IPS-15b (cell line): Measurements from ENCODE around the gene MRPL38.
A peak's percentile ranks its signal among the peaks of the same experiment; 100 is the strongest.
"Not testable (repeated sequence)": the region's sequence is repeated elsewhere in the genome, so short reads cannot be mapped to it uniquely, and the experiment has no call there.

Experiments used
- H3K27me3 ChIP-seq: one replicate; pipeline ENCODE4 v1.6.1; 2013; ENCODE audit warnings: low read length; ENCODE audit not compliant: control insufficient read depth, insufficient read depth
- H3K36me3 ChIP-seq: one replicate; pipeline ENCODE4 v1.6.1; 2013; ENCODE audit warnings: low read length; ENCODE audit not compliant: control insufficient read depth, insufficient read depth
- H3K4me1 ChIP-seq: one replicate; pipeline ENCODE4 v1.6.1; 2013; ENCODE audit warnings: mild to moderate bottlenecking, low read length; ENCODE audit not compliant: control insufficient read depth, insufficient read depth
- H3K4me3 ChIP-seq: one replicate; pipeline ENCODE4 v1.5.1; 2013; ENCODE audit warnings: low read depth, low read length
- H3K9ac ChIP-seq: one replicate; pipeline ENCODE4 v1.6.1; 2013; ENCODE audit warnings: low read depth, mild to moderate bottlenecking, low read length
- H3K9me3 ChIP-seq: one replicate; pipeline ENCODE4 v1.6.1; 2013; ENCODE audit warnings: mild to moderate bottlenecking, low read length; ENCODE audit not compliant: control insufficient read depth, insufficient read depth

Gene MRPL38

DNA sequence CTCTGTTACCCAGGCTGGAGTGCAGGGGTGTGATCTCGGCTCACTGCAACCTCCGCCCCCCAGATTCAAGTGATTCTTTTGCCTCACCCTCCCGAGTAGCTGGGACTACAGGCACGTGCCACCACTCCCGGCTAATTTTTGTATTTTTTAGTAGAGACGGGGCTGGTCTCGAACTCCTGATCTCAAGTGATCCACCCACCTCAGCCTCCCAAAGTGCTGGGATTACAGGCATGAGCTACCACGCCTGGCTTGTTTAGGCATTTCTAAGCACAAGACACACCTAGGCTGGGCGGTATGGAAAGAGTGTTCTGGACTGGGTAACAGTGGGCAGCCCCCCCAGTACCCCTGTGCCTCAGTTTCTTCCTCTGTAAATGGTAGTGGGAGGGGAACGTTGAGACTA lies 34.5 kb downstream of the MRPL38 start:
- not testable (repeated sequence) for H3K4me1 ChIP-seq, H3K9me3 ChIP-seq, H3K9ac ChIP-seq, H3K4me3 ChIP-seq, H3K36me3 ChIP-seq, H3K27me3 ChIP-seq

DNA sequence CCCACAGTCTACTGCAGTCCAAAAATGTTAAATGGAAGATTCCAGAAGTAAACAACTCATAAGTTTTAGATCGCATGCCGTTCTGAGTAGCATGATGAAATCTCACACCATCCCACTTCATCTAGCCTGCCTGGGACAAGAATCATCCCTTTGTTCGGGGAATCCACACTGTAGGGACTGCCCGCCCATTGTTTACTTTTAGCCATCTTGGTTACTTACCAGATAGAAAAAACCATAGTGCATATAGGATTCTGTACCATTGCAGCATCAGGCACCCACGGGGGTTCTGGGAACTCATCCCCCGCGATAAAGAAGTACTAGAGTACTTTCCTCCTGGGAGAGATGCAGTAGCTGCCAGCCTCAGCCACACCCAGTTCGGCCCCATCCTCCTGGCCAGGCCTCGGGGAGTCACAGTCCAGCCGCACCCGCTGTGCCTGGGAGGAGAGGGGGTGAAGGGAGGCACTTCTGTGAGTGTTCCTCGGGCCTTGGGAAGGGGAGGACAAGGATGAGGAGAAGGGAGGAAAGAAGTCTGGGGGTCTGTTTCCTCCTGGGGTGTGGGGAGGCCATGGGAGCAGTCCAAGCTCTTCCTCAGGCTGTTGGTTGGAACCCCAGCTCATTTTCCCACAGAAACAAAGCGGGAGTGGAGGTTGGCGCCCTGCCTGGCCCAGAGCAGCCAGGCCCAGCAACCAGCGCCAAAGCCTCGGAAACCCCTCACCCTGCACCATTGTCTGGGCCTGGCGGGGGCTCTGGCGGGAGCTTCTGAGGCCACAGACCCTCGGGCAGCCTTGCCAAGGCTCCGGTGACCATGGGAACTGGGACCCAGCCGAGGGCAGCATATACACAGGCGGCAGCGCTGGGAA lies 35.2 kb downstream of the MRPL38 start:
- H3K4me3 ChIP-seq = no peak overlapping the region
- no peaks in the 10 kb centered on the region for H3K27me3 ChIP-seq
- H3K9ac ChIP-seq = no peak overlapping the region
- H3K9me3 ChIP-seq = no peaks in the 10 kb centered on the region
- H3K36me3 ChIP-seq = no peaks in the 10 kb centered on the region
- no peaks in the 10 kb centered on the region for H3K4me1 ChIP-seq

DNA sequence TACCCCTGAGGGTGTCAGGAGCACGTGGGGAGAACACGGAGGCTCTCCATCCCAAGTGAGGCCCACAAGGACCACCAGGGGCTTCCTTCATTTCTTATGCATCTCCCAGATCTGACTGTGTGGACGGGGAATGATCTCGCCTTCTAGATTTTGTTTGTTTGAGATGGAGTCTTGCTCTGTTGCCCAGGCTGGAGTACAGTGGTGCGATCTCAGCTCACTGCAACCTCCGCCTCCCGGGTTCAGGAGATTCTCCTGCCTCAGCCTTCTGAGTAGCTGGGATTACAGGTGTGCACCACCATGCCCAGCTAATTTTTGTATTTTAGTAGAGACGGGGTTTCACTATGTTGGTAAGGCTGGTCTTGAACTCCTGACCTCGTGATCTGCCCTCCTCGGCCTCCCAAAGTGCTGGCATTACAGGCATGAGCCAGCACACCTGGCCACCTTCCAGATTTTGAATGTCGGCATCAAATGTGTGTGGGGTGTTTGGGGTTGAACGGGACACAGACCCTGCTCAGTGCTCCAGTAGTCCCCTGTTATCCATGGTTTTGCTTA lies 35.9 kb downstream of the MRPL38 start:
- H3K4me1 ChIP-seq, H3K36me3 ChIP-seq, H3K4me3 ChIP-seq, H3K27me3 ChIP-seq, H3K9me3 ChIP-seq, H3K9ac ChIP-seq: not testable (repeated sequence)

DNA sequence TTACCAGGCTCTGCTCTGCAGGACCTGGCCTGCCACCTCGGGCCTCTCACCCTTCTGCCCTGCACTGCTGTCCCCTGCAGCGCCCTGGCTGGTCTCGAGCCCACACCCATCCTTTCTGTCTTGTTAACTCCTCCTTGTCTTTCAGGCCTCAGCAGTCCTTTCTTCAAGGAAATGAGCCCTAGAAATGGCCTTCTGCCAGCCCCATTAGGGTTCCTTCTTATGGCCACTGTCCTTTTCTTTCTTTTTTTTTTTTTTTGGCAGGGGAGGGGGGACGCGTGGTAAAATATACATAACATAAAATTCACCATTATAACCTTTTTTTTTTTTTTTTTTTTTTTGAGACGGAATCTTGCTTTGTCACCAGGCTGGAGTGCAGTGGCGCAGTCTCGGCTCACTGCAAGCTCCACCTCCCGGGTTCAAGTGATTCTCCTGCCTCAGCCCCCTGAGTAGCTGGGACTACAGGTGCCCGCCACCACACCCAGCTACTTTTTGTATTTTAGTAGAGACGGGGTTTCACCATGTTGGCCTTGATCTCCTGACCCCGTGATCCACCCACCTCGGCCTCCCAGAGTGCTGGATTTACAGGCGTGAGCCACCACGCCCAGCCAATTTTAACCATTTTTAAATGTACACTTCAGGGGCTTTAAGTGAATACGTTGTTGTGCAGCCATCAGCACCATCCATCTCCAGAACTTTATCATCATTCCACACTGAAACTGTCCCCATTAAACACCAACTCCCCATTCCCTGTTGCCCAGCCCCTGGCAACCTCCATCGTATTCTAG lies 39.1 kb downstream of the MRPL38 start:
- H3K27me3 ChIP-seq, H3K4me3 ChIP-seq, H3K4me1 ChIP-seq, H3K36me3 ChIP-seq, H3K9me3 ChIP-seq, H3K9ac ChIP-seq: not testable (repeated sequence)

DNA sequence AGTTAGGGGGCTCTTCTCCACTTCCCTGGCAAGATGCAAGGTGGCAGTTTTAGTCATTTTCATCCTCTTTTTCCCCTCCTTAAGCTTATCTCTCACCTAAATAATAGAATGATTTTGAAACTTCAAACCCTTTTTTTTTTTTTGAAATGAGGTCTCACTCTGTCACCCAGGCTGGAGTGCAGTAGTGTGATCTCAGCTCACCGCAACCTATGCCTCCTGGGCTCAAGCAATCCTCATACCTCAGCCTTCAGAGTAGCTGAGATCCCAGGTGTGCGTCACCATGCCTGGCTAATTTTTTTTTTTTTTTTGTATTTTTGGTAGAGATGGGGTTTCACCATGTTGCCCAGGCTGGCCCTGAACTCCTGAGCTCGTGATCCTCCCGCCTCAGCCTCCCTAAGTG lies 39.8 kb downstream of the MRPL38 start:
- H3K27me3 ChIP-seq, H3K9me3 ChIP-seq, H3K4me3 ChIP-seq, H3K4me1 ChIP-seq, H3K36me3 ChIP-seq, H3K9ac ChIP-seq: not testable (repeated sequence)

DNA sequence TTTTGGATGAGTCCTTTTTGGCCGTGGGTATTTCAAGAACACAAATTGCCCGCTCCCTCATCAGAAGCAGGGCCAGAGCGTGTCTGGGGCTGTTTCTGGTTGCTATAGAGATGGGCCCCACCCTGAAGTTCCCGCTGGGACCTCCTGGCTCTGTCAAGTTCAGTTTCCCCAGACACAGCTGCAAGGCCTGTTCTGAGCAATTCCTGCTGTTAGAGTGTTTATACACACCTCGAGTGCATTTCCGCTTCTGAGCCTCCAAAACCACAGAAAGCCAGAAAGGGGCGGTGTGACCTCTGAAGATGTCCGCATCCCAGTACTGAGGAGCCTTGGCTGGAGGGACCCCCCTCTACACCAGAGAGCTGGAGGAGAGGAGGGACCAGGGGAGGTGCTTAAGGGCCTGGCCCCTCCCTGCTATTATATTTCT lies 40.2 kb downstream of the MRPL38 start:
- H3K27me3 ChIP-seq = no peaks in the 10 kb centered on the region
- no peaks in the 10 kb centered on the region for H3K4me1 ChIP-seq
- no peak overlapping the region for H3K9ac ChIP-seq
- H3K36me3 ChIP-seq = no peaks in the 10 kb centered on the region
- no peak overlapping the region for H3K4me3 ChIP-seq
- no peaks in the 10 kb centered on the region for H3K9me3 ChIP-seq

DNA sequence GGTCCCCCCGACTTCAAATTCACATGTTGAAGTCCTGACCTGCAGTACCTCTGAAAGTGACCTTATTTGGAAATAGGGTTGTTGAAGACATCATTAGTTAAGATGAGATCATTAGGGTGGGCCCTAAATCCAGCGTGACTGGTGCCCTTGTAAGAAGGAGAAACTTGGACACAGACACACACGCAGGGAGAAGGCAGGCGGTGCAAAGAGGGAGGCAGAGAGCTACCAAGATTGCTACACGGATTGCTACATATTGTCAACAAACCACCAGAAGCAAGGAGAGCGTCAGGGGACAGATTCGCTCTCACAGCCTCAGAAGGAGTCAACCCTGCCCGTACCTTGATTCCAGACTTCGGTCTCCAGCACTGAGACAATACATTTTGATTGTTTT lies 42.8 kb downstream of the MRPL38 start:
- Histone ChIP-seq H3K9me3 (no peaks in the 10 kb centered on the region), H3K27me3 (no peaks in the 10 kb centered on the region), H3K4me3 (no peak overlapping the region), H3K36me3 (no peaks in the 10 kb centered on the region), H3K4me1 (no peaks in the 10 kb centered on the region), H3K9ac (no peak overlapping the region)

DNA sequence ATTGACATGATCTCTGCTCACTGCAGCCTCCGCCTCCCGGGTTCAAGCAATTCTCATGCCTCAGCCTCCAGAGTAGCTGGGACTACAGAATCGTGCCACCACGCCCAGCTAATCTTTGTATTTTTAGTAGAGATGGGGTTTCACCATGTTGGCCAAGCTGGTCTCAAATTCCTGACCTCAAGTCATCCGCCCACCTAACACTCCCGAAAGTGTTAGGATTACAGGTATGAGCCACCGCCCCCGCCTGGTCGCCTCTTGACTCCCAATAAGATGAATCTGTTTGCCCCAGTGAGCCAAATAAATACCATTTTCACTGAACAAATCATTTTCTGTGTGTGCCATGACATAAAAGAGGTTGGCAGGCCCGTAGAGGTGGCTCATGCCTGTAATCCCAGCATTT lies 45.3 kb downstream of the MRPL38 start:
- not testable (repeated sequence) for H3K9me3 ChIP-seq, H3K4me1 ChIP-seq, H3K36me3 ChIP-seq, H3K27me3 ChIP-seq, H3K4me3 ChIP-seq, H3K9ac ChIP-seq

DNA sequence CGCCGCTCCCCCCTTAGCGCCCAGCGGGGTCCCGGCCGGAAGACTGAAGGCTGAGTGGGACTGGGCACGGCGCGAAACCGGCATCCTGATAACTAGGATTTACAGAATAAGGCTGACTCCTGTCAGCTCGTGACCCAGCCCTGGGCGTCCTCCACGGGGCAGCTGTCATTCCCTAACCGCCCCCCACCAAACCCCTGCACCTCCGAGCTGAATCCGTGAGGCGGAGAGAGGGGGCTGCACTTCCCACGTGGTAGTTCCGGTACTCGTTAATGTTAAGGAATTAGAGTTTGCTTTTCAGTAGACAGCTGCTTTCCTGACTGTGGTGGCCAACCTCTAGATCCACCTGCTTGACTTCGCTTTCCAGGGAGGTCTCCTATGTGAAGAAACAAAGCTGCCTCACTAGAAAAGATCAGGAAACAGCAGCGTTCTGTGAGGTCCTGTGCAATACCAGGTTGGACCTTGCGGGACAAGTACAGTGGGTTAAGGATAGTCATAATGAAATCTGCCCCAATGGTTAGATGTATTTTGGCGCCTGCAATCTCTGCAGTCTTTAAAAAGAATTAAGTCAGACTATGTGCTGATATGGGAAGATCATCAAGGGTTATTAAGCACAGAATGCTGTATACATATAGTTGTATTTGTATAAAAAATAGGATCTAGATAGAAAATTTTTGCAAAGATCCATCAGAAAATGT lies 48.5 kb downstream of the MRPL38 start:
- Histone ChIP-seq H3K4me1 (no peaks in the 10 kb centered on the region), H3K36me3 (peaks cover 2% of the 10 kb centered on the region), H3K9ac (peak overlapping the region; percentile 79), H3K27me3 (no peaks in the 10 kb centered on the region), H3K9me3 (no peaks in the 10 kb centered on the region), H3K4me3 (peak overlapping the region; percentile 95)

DNA sequence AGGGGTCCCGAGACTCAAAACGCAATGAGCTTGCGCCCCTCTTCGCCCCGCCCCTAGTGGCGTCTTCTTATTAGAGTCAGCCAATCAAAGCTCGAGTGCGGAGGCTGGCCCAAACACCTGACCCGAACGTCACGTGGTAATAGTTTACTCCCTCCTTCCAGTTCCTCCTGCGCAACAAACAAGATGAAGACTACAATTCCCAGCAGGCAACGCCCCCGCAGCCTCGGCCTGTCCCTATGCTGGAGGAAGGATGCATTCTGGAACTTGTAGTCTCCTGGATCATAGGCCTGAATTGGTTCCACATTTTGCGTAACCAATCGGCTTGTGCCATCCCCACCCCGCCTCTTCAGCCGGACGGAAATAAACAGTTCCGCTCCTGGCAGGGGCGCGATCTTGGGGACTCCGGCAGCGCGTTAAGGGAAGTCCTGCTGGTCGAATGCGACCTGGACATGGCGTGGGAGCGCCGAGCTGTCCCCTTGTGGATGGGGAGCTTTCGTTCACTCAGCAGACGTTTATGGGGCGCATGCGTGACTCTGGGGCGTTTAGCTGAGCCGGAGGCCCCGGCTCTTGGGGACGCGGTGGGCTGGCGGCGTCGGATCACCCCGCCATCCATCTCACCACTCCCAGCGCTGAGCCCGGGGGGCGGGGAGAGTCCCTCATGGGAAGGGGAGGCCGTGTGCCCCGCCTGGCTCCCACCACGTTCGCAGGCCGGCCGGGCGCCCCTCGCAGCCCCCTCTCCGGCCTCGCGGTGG lies 49.2 kb downstream of the MRPL38 start, which contains the start of gene WBP2:
Gene WBP2 (minus strand): TSS at position 26 of the 752 bp plus-strand sequence. CDS start 38 bp downstream, outside the sequence.
- H3K27me3 ChIP-seq = no peaks in the 10 kb centered on the region
- peak within 1 kb of the TSS; percentile 83 for H3K9ac ChIP-seq
- H3K36me3 ChIP-seq = peaks cover 7% of the 10 kb centered on the region
- no peaks in the 10 kb centered on the region for H3K9me3 ChIP-seq
- H3K4me3 ChIP-seq = peak within 1 kb of the TSS; percentile 95
- H3K4me1 ChIP-seq = no peaks in the 10 kb centered on the region

DNA sequence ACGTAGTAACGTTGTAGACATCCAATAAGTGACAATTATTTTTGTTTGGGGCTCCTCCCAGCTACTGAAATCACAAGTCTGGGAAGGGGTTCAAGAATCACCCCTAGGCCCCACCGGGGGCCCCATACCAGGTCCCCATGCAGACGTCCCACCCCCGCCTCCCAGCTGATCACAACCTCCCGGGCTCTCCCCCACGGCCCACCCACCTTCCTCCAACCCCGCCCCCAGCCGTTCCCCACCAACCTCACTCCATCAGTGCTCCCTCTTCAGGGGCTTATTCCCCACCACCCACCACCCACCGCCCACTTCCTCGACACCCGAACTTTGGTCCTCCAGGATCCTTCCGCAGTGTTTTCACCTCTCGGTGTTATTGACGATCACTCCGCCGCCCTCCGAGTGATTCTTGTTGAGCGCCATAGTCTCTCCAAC lies 49.8 kb downstream of the MRPL38 start:
- Histone ChIP-seq H3K9me3 (no peaks in the 10 kb centered on the region), H3K27me3 (no peaks in the 10 kb centered on the region), H3K4me1 (no peaks in the 10 kb centered on the region), H3K36me3 (peaks cover 8% of the 10 kb centered on the region), H3K4me3 (peak overlapping the region; percentile 79), H3K9ac (peak overlapping the region; percentile 83)
